Activated CD4-positive, CD25-positive, alpha-beta regulatory T cell treated with anti-CD3 and anti-CD28 coated beads, Interleukin-2, amount 50 U/mL, for 72 hours (primary cell): ENCODE data around the gene CD58.
A peak's percentile ranks its signal among the peaks of the same experiment; 100 is the strongest.
"Not testable (repeated sequence)": the region's sequence is repeated elsewhere in the genome, so short reads cannot be mapped to it uniquely, and the experiment has no call there.

Experiments
- DNase-seq: peaks from one replicate; pipeline ENCODE4 v3.0.0; 2021

CD58 gene

DNA sequence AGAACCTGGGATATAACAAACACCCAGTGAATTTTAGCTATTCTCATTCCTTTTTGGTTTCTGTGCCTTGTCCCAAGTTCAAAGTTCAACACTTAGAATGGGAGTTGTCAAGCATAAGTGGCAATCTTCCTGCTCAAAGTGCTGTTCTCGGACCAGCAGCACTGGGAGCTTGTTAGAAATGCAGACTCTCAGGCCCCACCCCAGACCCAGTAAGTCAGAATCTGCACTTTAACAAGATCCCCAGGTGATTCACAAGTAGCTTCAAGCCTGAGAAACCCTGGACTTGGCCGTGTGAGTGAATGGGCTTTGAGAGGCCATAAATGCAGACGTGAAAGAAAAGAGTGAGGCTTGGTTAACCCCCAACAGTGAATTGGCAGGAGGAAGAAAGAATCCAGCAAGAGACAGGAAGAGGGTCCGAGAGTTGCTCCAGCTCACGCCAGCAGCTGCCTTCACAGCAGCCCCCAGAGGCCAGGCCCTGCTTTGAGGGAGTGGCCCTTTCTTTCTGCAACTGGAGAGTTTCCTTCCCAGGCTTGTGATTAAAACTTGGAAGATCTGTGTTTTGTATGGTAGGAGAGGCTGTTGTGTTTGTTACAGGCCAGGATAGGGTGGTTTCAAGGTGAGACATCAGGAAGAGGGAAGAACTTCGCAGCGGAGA is 21.3 kb upstream of the CD58 start:
- not testable (repeated sequence) for DNase-seq

DNA sequence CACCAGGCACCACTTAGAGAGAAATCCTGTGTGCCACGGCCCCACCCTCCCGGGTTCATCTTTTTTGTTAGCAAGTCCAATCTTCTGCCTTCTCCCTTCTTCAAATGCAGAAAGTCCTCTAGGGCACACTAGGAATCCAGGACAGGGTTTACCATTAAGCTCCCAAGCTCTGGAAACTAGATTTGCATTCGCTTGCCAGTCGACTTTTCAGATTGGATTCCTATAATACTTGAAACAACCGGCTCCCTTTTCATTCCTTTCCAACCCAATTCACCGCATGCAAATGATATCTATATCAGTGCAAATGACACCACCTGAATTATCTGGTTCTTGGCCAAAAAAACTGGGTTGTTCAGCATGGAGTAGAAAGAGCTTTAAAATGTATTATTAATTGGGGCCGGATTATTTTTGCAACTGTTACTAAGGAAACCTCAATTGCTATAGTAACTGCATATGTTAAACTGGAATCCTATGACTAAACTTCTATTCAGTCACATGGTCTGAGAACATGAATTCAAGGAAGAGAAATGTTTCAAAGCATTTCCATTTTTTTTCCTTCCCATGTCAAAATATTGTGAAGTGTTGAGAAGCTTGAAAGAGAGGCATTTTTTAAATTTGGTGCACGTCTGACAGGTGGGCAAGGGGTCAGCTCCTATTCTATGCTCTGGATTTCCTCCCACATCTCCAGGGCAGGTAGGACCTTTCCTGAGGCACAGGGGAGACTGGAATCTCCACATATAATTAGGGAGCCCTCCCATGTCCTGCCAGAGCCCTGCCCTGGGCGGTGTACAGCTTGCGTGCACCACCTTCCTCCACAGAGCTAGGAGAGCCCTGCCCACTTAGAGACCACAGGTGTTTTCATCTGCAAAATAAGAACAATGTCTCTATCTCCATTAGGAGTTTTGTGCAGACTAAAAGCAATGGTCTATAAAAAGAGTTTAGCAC is 20.5 kb upstream of the CD58 start:
- not testable (repeated sequence) for DNase-seq

DNA sequence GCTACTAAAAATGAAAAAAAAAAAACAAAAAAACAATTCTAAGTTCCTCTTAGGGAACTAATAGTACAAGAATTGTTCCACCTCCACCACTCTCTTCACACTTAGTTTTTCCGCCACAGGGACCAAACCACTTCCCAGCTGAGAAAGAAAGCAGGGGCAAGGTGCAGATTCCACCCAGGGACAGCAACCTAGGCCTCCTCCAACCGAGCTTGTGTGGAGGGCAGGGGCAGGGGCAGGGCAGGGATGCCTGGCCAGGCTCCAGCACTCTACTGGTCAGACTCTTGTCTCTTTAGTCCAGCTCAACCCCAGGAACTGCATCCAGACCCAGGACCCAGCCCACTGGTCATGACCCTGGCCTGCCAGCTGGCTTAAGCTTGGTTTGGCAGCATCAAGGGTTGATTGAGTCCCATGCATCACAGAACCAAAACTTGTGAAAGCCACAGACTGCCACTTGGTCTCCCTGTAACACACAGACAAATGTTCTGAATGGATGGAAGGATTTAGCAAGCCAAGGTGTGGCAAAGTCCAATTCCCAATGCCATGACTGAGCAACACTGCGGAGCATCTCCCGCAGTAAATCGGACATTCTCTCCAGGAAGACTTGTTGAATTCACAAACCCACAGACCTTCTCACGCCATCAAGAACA is 19.7 kb upstream of the CD58 start:
- not testable (repeated sequence) for DNase-seq

GRCh38 chr1:116589101-116589735 is 18.4 kb upstream of the CD58 start:
- not testable (repeated sequence) for DNase-seq

- DNase-seq, result no peak
These were observed 16.8 kb upstream of the CD58 start for GRCh38 chr1:116587501-116588227.

- DNase-seq, result no peak
These were observed 15.9 kb upstream of the CD58 start for GRCh38 chr1:116586741-116587143.

GRCh38 chr1:116585886-116586285 is 15.1 kb upstream of the CD58 start:
- no peak for DNase-seq

- no peak for DNase-seq
These were observed 10.6 kb upstream of the CD58 start for GRCh38 chr1:116581323-116581885.

- DNase-seq, result no peak
These were observed 9.9 kb upstream of the CD58 start for GRCh38 chr1:116580446-116581322.

GRCh38 chr1:116579259-116579875 is 8.5 kb upstream of the CD58 start:
- no peak for DNase-seq

GRCh38 chr1:116578581-116578980 is 7.8 kb upstream of the CD58 start:
- DNase-seq, result no peak

DNA sequence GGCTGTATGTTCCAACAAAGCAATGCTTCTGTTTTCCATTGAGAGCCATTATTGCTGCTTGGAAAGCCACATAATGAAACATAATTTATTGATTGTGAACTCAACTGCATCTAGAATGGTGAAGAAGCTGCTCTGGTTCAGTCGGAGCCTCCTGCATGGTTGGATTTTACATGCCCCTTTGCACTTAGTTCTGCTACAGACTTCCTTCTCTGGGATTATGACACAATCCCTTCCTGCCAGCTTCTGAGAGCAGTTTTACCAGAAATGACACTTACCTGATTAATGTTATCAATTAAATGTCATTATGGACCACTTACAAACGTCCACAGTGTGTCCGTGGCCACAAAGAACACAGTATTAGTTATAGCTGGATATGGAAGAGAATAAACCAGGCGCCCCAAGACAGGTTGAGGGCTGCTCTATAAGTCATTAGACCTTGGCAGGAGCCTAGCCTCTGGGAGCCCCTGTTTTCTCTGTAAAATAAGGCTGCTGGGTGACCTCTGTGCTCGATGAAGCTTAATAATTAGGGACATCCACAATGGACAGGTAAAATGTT is 7.0 kb upstream of the CD58 start:
- DNase-seq, result no peak

GRCh38 chr1:116574581-116575291 is 3.9 kb upstream of the CD58 start:
- DNase-seq, result peak; percentile 57

GRCh38 chr1:116573431-116574095 is 2.7 kb upstream of the CD58 start:
- DNase-seq, result no peak

- no peak for DNase-seq
These were observed 2.1 kb upstream of the CD58 start for GRCh38 chr1:116572771-116573430.

GRCh38 chr1:116572099-116572498 is 1.3 kb upstream of the CD58 start:
- DNase-seq, result no peak

DNA sequence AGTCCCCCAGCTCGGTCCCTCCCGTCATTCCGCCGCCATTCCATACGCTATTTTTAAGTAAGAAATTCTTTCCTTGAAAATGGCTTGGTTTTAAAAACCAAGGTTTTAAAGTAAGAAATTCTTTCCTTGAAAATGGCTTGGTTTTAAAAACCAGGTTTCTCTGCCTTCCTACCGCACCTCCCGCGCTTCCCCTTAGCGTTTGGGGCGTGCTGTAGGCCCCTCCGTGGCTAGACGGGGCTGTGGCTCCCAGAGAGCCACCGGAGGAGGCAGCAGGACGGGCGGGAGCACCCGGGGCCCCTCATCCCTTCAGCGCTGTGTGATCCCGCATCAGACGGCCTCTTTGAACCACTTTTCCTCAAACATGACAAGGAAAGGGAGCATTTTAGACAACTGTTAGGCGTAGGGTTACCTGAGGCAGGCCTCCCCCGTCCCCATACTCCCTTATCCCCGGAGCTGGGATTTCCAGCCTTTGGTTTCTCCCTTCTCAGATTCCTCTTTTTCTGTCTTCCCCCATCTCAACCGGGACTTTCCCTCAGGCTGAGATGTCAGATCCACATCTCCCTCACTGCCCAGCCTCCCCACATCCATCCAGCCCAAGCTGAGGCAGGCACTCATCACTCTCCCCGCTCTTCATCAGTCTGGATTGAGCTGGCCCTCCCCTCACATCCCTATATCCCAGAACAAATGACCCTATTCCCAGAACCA is 541 bp upstream of the CD58 start:
- no peak for DNase-seq
